HEK293 (cell line): ENCODE results near the gene CSNK2A1.

Experiments used
- ATF2 ChIP-seq: fragments of 450-650 bp; formaldehyde crosslinking; IDR thresholded peaks from 2 replicates; pipeline ENCODE4 v1.5.1; 2016; ENCODE audit warnings: missing biosample characterization, missing genetic modification characterization, low read depth
- GLIS2 ChIP-seq: fragments of 450-650 bp; formaldehyde crosslinking; IDR thresholded peaks from 2 replicates; pipeline ENCODE4 v1.5.1; 2016; ENCODE audit warnings: missing biosample characterization, missing genetic modification characterization
- KLF1 ChIP-seq: fragments of 450-650 bp; formaldehyde crosslinking; IDR thresholded peaks from 2 replicates; pipeline ENCODE4 v1.5.1; 2016; ENCODE audit warnings: missing biosample characterization, missing genetic modification characterization
- KLF10 ChIP-seq: fragments of 450-650 bp; IDR thresholded peaks from 2 replicates; pipeline ENCODE4 v1.5.1; 2018; ENCODE audit warnings: missing biosample characterization, mild to moderate bottlenecking, missing genetic modification characterization
- KLF7 ChIP-seq: fragments of 450-650 bp; formaldehyde crosslinking; IDR thresholded peaks from 2 replicates; pipeline ENCODE4 v1.5.1; 2016; ENCODE audit warnings: missing biosample characterization, missing genetic modification characterization, borderline replicate concordance
- PRDM10 ChIP-seq: fragments of 450-650 bp; formaldehyde crosslinking; IDR thresholded peaks from 2 replicates; pipeline ENCODE4 v1.5.1; 2016; ENCODE audit warnings: missing biosample characterization, missing genetic modification characterization
- SP2 ChIP-seq: fragments of 450-650 bp; formaldehyde crosslinking; IDR thresholded peaks from 2 replicates; pipeline ENCODE4 v1.5.1; 2016; ENCODE audit warnings: missing biosample characterization, missing genetic modification characterization
- SP7 ChIP-seq: fragments of 450-650 bp; formaldehyde crosslinking; IDR thresholded peaks from 2 replicates; pipeline ENCODE4 v1.5.1; 2016; ENCODE audit warnings: missing biosample characterization, missing genetic modification characterization
- ZBTB26 ChIP-seq: fragments of 450-650 bp; formaldehyde crosslinking; optimal IDR thresholded peaks from 2 replicates; pipeline ENCODE3; 2016; ENCODE audit warnings: missing biosample characterization, mild to moderate bottlenecking, missing genetic modification characterization
- ZFP3 ChIP-seq: fragments of 450-650 bp; formaldehyde crosslinking; IDR thresholded peaks from 2 replicates; pipeline ENCODE4 v1.5.1; 2016; ENCODE audit warnings: low read depth, missing biosample characterization, missing genetic modification characterization
- ZFP37 ChIP-seq: fragments of 450-650 bp; formaldehyde crosslinking; IDR thresholded peaks from 2 replicates; pipeline ENCODE4 v1.5.1; 2016; ENCODE audit warnings: missing biosample characterization, missing genetic modification characterization
- ZNF175 ChIP-seq: fragments of 450-650 bp; formaldehyde crosslinking; IDR thresholded peaks from 2 replicates; pipeline ENCODE4 v1.5.1; 2016; ENCODE audit warnings: missing biosample characterization, missing genetic modification characterization
- ZNF2 ChIP-seq: fragments of 450-650 bp; formaldehyde crosslinking; IDR thresholded peaks from 2 replicates; pipeline ENCODE4 v1.5.1; 2016; ENCODE audit warnings: missing biosample characterization, missing genetic modification characterization
- ZNF335 ChIP-seq: fragments of 450-650 bp; formaldehyde crosslinking; conservative IDR thresholded peaks from 2 replicates; pipeline ENCODE4 v1.5.1; 2016; ENCODE audit warnings: missing biosample characterization, missing genetic modification characterization
- ZNF501 ChIP-seq: fragments of 450-650 bp; formaldehyde crosslinking; IDR thresholded peaks from 2 replicates; pipeline ENCODE4 v1.5.1; 2016; ENCODE audit warnings: missing biosample characterization, missing genetic modification characterization
- ZNF600 ChIP-seq: fragments of 450-650 bp; formaldehyde crosslinking; IDR thresholded peaks from 2 replicates; pipeline ENCODE4 v1.5.1; 2016; ENCODE audit warnings: missing biosample characterization, missing genetic modification characterization
- ZNF629 ChIP-seq: fragments of 450-650 bp; formaldehyde crosslinking; IDR thresholded peaks from 2 replicates; pipeline ENCODE4 v1.5.1; 2017; ENCODE audit warnings: missing biosample characterization, missing genetic modification characterization
- ZNF692 ChIP-seq: fragments of 450-650 bp; formaldehyde crosslinking; IDR thresholded peaks from 2 replicates; pipeline ENCODE4 v1.5.1; 2016; ENCODE audit warnings: missing biosample characterization, missing genetic modification characterization
- ZSCAN18 ChIP-seq: fragments of 450-650 bp; formaldehyde crosslinking; IDR thresholded peaks from 2 replicates; pipeline ENCODE4 v1.5.1; 2016; ENCODE audit warnings: missing biosample characterization, missing genetic modification characterization
- ZSCAN30 ChIP-seq: fragments of 450-650 bp; IDR thresholded peaks from 2 replicates; pipeline ENCODE4 v1.5.1; 2018; ENCODE audit warnings: missing biosample characterization, mild to moderate bottlenecking, missing genetic modification characterization, moderate library complexity
- TF ChIP-seq, protein P1 (sequence below): fragments of 450-650 bp; formaldehyde crosslinking; IDR thresholded peaks from 2 replicates; pipeline ENCODE4 v1.5.1; 2017; ENCODE audit warnings: missing biosample characterization, missing genetic modification characterization
- TF ChIP-seq, protein P2 (sequence below): IDR thresholded peaks from 2 replicates; pipeline ENCODE4 v1.6.1; 2011; ENCODE audit warnings: mild to moderate bottlenecking, low read depth, low read length, borderline replicate concordance

The CSNK2A1 gene

GRCh38 chr20:543369-544152 is at the start of gene CSNK2A1 (continued):
- TF ChIP-seq ZBTB26 (tag by site-specific recombination) (peak; percentile 16), ZNF629 (tag by site-specific recombination) (peak; percentile 53; the same call in 1 of the 2 replicates), GLIS2 (tag by site-specific recombination) (peak; percentile 84), PRDM10 (tag by site-specific recombination) (peak; percentile 100), SP2 (tag by site-specific recombination) (peak; percentile 85), ZNF335 (tag by site-specific recombination) (peak; percentile 88), ZNF692 (tag by site-specific recombination) (peak; percentile 81), ZNF175 (tag by site-specific recombination) (no peak), ZNF600 (tag by site-specific recombination) (peak; percentile 47; the same call in 1 of the 2 replicates), ZFP3 (no peak), ATF2 (tag by site-specific recombination) (no peak), KLF10 (tag by site-specific recombination) (0 out of 2 replicates have a peak, but pooled peaks have one; percentile 36), ZSCAN30 (tag by site-specific recombination) (peak; percentile 43), KLF7 (tag by site-specific recombination) (peak; percentile 25; the same call in 1 of the 2 replicates), ZSCAN18 (tag by site-specific recombination) (0 out of 2 replicates have a peak, but pooled peaks have one; percentile 39), ZFP37 (0 out of 2 replicates have a peak, but pooled peaks have one; percentile 31), KLF1 (tag by site-specific recombination) (peak; percentile 44), SP7 (tag by site-specific recombination) (peak; percentile 68), ZNF2 (tag by site-specific recombination) (peak; percentile 63), ZNF501 (tag by site-specific recombination) (peak; percentile 74)
- TF ChIP-seq, protein P1, sequence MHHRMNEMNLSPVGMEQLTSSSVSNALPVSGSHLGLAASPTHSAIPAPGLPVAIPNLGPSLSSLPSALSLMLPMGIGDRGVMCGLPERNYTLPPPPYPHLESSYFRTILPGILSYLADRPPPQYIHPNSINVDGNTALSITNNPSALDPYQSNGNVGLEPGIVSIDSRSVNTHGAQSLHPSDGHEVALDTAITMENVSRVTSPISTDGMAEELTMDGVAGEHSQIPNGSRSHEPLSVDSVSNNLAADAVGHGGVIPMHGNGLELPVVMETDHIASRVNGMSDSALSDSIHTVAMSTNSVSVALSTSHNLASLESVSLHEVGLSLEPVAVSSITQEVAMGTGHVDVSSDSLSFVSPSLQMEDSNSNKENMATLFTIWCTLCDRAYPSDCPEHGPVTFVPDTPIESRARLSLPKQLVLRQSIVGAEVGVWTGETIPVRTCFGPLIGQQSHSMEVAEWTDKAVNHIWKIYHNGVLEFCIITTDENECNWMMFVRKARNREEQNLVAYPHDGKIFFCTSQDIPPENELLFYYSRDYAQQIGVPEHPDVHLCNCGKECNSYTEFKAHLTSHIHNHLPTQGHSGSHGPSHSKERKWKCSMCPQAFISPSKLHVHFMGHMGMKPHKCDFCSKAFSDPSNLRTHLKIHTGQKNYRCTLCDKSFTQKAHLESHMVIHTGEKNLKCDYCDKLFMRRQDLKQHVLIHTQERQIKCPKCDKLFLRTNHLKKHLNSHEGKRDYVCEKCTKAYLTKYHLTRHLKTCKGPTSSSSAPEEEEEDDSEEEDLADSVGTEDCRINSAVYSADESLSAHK (tag by site-specific recombination), result peak; percentile 32; the same call in 1 of the 2 replicates
- TF ChIP-seq, protein P2, sequence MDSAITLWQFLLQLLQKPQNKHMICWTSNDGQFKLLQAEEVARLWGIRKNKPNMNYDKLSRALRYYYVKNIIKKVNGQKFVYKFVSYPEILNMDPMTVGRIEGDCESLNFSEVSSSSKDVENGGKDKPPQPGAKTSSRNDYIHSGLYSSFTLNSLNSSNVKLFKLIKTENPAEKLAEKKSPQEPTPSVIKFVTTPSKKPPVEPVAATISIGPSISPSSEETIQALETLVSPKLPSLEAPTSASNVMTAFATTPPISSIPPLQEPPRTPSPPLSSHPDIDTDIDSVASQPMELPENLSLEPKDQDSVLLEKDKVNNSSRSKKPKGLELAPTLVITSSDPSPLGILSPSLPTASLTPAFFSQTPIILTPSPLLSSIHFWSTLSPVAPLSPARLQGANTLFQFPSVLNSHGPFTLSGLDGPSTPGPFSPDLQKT, result peak; percentile 95
